GM12801 (cell line): ENCODE data around the gene CCDC78.

Source experiments
- TF ChIP-seq, protein P1 (sequence below): IDR thresholded peaks from one replicate; pipeline ENCODE4 v1.5.1; 2011; ENCODE audit warnings: control low read depth; ENCODE audit not compliant: insufficient read length; ENCODE audit errors: extremely low read depth

CCDC78 gene

DNA sequence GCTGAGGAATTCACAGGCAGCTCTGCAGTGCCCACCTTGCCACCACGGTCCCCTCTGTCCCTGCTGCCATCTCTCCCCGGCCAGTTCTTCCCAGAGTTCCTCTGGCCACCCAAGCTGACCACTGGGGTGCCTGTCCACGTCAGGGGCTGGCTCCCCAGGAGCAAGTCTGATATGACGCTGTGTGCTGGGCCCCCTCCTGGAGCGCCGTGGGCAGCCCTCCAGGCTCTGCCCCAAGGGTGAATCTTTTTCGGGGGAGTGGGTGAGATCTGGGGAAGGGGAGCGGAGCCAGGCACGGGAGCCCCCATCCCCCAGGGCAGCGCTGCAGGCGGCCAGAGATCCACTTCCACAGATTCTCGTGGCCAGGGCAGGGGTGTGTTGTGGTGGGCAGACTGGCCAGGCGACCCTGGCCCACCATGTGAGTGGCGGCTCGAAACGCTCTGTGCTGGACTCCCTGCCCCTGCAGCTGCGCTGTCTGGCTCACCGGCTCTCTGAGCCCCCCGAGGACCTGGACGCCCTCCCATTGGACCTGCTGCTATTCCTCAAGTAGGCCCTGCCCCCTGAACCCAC lies 38.0 kb upstream of the CCDC78 start:
- TF ChIP-seq, protein P1, sequence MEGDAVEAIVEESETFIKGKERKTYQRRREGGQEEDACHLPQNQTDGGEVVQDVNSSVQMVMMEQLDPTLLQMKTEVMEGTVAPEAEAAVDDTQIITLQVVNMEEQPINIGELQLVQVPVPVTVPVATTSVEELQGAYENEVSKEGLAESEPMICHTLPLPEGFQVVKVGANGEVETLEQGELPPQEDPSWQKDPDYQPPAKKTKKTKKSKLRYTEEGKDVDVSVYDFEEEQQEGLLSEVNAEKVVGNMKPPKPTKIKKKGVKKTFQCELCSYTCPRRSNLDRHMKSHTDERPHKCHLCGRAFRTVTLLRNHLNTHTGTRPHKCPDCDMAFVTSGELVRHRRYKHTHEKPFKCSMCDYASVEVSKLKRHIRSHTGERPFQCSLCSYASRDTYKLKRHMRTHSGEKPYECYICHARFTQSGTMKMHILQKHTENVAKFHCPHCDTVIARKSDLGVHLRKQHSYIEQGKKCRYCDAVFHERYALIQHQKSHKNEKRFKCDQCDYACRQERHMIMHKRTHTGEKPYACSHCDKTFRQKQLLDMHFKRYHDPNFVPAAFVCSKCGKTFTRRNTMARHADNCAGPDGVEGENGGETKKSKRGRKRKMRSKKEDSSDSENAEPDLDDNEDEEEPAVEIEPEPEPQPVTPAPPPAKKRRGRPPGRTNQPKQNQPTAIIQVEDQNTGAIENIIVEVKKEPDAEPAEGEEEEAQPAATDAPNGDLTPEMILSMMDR, result no peak

DNA sequence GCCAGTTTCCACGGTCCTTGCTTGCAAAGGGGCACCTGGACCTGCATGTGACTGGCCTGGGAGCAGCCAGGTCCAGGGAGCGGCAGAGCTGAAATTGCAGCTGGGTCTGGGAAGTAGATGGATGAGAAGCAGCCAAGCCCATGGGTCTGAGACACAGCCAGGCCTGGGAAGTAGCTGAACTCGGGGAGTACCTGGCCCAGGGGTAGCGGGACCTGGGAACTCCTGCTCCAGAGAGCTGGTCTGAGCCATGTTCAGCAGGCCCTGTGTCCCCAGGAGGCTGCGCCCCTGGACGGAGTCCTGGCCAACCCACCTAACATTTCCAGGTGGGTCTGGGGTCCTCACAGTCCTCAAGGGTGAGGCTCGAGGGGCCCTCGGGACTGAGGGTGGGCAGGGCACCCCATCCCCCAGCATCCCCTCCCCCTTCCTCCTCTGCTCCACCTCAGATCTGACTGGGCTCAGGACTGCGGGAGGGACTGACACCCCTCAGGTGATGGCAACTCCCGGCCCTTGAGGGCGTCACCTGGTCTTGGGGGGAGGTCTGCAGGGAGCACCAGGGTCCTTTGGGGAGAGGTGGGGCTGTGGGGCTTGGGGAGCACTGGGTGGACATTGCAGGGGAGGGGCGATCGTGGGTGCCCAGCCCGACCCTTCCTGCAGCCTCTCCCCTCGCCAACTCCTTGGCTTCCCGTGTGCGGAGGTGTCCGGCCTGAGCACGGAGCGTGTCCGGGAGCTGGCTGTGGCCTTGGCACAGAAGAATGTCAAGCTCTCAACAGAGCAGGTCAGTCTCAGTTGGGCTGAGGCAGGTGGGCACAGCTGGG lies 37.3 kb upstream of the CCDC78 start:
- TF ChIP-seq, protein P1, result no peak

DNA sequence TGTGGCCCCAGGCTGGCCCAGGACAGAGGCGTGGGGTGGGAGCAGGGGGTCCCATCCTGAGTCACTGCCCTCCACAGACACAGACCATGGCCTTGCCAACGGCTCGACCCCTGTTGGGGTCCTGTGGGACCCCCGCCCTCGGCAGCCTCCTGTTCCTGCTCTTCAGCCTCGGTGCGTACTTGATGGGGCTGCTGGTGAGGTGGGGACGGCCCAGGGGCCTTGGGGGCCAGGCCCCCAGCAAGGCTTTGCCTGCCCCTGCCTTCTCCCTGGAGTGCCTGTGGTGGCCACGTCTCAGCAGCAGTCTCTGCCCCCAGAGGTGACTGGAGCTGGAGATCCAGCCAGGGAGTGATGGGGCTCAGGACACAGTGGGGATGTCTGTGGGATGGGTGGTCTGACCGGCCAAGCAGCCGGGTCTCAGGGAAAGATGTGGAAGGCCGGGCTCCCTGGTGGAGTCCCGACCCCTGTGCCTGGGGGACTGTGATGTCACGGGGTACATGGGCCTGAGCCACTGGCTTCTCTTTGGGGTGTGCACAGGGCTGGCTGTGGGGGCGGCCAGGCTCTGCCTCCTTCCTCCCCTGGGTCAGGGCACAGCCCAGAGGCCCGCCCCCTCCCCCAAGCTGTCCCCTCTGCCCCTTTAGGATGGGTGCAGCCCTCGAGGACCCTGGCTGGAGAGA lies 36.5 kb upstream of the CCDC78 start:
- TF ChIP-seq, protein P1, result no peak

DNA sequence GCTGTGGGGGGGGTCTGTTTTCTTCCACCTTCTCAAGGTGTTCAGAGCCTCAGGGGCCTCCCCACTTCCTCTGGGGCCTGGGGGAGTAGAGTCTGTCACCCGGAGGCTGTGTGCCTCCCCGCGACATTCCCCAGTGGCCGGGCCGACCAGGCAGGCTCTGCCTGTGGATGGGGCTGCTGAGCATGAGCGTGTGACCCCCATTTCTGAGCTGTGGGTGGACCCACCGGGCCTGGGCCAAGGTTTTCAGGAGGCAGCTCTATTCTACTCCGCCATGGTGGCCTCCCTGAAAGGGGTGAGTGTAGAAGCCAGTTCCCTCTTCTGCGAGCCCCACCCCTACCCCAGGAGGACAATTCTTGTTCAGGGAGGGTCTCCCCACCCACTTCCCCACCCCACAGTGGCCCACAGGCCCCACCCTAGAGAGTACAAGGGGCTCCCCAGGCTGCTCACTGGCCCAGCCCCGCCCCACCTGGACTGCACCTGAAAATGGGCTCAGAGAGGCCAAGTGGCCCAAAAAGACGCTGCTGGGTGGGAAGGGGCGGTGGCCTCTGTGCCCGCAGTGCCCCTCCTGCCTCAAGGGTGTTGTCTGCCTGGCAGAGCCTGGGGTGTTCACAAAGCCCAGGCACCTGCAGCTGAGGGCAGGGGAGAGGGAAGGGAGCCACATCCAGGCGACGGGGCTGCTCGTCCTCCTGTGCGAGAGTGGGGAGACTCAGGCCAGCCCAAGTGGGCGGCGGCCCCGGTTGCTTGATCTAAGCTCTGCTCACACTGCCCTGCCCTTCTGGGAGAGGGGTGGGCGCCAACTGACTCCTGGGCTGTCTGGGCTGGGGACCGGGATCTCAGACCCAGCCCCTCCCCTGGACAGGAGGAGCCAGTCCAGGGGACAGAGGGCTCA lies 35.6 kb upstream of the CCDC78 start:
- TF ChIP-seq, protein P1, result no peak

DNA sequence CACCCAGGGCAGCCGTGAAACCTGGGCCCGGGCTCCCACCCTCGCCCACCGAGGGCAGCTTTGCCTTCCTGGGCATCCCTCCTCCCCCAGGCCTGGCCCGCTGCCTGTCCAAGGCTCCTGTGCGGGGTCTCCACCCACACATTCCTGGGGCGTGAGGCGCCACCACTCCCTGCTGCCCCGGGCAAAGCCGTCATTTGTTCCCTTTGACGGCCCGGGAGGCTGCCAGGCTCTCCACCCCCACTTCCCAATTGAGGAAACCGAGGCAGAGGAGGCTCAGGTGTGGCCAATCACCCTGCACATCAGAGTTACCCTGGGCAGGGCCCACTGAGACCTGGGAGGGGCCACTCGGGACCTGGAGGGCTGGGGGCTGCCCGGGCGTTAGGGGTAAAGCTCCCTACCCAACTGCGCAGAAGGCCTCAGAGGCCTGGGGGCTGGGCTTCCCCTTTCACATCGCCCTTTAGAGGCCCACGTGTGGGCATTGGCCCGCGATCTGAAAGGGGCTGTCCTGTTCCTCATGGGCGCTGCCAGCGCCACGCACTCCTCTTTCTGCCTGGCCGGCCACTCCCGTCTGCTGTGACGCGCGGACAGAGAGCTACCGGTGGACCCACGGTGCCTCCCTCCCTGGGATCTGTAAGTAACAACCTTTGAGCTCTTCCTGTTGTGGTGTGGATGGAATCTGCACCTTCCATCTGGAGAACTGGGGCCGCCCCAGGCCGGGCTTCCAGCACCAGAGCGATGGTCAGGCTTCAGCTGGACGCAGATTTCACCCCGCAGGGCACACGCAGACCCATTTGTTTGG lies 34.5 kb upstream of the CCDC78 start, which contains the start of gene MSLN:
Gene MSLN, plus strand, starts transcription at position 190 of the 799 bp plus-strand sequence. CDS start 1,947 bp downstream, outside the sequence.
- TF ChIP-seq, protein P1, result no peak

DNA sequence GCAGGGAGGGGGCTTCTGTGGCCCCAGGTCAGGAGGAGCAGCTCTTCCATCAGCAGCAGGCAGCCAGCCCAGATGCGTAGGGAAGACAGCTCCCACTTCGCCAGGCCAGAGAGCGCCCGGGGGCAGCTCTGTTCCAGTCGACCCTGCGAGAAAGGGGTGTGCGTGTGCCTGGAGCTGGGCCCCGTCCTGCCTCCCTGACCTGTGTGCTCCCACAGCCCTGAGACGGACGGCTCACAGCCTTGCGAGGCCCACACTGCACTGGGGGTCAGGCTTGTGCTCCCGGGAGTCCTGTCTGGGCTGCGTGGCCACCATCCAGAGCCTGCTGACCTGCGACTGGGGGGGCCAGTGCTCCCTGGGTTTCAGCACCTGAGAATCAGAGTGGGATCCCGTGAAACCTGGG lies 33.8 kb upstream of the CCDC78 start:
- TF ChIP-seq, protein P1, result no peak
